Ovary (tissue), 3 donors: ENCODE measurements around the gene FGFBP3.

ENCODE experiments used
- EP300 ChIP-seq: sonication (generic); formaldehyde crosslinking; IDR thresholded peaks from one replicate; pipeline ENCODE4 v1.6.1; 2017; ENCODE audit warnings: antibody characterized with exemption
- TF ChIP-seq, protein P1 (sequence below), 3 donors: fragments of 450-650 bp in 2 of 3; fragments of 200-600 bp in 1 of 3; IDR thresholded peaks; one replicate each; pipeline versions ENCODE4 v1.5.1 to v1.8.0; 2016 to 2022; ENCODE audit warnings: antibody characterized with exemption in 3 of 3, mild to moderate bottlenecking in 1 of 3
- donor health status: DM: no; HTN: no; CAD: no.

DNA sequence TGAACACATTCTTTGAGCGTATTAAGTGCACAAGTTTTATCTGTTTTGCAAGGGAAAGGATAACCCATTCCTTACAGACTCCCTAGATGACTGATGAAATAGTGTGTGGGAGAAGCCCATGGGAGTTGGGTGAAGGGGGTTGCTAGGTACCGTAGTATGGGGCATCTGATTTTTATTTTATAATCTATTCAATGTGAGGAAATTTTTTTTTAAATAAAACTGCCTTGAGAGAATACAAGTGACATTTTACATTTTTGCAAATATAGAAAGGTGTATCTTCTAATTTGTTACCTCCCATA is 15.7 kb upstream of the FGFBP3 start:
- TF ChIP-seq, protein P1, sequence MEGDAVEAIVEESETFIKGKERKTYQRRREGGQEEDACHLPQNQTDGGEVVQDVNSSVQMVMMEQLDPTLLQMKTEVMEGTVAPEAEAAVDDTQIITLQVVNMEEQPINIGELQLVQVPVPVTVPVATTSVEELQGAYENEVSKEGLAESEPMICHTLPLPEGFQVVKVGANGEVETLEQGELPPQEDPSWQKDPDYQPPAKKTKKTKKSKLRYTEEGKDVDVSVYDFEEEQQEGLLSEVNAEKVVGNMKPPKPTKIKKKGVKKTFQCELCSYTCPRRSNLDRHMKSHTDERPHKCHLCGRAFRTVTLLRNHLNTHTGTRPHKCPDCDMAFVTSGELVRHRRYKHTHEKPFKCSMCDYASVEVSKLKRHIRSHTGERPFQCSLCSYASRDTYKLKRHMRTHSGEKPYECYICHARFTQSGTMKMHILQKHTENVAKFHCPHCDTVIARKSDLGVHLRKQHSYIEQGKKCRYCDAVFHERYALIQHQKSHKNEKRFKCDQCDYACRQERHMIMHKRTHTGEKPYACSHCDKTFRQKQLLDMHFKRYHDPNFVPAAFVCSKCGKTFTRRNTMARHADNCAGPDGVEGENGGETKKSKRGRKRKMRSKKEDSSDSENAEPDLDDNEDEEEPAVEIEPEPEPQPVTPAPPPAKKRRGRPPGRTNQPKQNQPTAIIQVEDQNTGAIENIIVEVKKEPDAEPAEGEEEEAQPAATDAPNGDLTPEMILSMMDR (IDR thresholded peaks at IDR 0.05) = no peak
- no peak for TF ChIP-seq EP300
